Frontal cortex (tissue), 4 donors: ENCODE measurements around the gene PASK. TPM values are rescaled to one million over a fixed set of nuclear protein-coding genes. Genes with fewer than 3 reads are reported as not detected.

Experiments used
- DNase-seq, 2 donors: peaks; one replicate each; pipeline ENCODE4 v3.0.0; 2012; ENCODE audit warnings: low spot score in 2 of 2
- FAIRE-seq: peaks from 2 replicates; lab custom pipeline; 2012; peaks lifted over from hg19 to GRCh38; lab: Jason Lieb, UNC
- total RNA-seq: library from RNA; depleted of rRNA; stranded (reverse); fragments of >200 nt; gene quantifications from one replicate; pipeline ENCODE4 v1.2.3, GENCODE V29; 2014
- donor health status: control.
- donor health status: control.
- donor health status: control.

The PASK gene
- total RNA-seq, 1 donor from 2014 or later, result 15.1 TPM

DNA sequence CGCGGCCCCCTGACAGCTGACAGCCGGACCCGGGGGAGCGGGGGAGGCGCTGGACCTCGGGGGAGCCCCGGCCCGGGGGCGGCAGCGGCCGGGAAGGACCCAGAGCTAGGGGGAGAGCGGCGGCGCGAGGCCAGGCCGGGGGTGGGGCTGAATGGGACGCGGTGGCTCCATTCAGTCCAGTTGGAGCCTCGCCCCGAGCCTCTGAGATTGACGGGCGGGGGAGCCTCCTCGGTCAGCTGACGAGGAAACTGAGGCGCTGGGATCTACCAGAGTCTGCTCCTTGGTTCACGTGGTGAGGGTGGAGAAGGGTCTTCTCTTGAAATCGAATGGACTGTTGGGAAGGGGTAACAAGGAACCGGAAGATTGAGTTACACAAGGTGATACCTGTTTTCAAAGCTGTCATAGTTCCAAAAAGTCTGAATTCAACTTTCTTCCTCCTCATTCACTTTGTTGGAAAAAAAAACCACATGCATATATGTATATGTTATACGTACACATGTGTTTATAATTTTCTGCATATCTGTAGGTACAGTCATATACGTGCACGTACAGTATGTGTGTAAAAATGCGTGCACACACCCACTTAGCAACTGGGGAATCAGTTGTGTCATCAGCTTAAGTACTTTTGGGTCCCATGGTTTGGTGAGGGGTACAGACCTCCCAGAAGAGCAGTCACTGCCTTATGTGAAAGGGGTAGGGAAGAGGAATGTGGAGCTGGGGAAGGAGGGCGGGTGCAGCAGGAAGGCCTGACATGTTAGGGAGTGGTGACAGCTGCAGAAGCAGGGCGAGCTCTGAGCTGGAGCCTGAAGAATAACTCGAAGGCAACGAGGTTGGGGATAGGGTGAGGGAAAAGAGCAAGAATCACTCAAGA, 1.6 kb upstream of the PASK start:
- FAIRE-seq (no peak), DNase-seq (no peak)

DNA sequence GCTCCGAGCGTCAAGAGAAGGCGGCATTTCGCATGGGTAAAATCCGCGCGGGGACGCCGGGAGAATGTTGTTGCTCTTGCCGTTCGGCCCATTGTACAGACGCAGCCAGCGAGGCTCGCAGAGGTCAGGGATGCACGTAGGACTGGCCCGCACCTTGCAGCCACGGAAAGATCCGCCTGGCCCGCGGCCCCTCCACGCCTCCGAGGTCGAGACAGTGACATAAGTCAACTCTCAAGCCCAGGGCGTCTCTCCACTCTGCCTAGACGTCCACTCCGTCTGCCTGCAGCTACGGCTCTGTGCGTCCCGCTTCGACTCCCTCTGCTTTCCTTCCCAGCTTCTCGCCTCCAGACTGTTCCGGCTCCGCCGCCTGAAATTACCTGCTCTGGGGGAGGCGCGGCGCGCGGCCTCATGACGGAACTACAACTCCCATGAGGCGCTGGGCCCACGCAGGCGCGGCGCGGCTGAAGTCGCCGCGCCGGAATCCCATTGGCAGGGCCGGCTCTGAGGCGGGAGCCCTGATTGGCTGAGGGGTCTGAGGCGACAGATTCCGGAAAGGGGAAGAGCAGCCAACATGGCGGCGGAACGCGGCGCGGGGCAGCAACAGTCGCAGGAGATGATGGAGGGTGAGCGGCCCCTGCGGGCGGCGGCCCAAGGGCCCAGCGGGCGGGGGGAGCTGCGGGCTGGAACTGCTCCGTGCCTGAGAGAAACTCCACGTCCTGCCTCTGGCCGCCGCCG, 820 bp upstream of the PASK start, which contains the start of gene PPP1R7:
Gene PPP1R7, plus strand, starts transcription at position 543 of the 735 bp plus-strand sequence. Its CDS starts 29 bp downstream, at position 572.
- peak; percentile 98 to 99 for DNase-seq
- FAIRE-seq, result no peak

DNA sequence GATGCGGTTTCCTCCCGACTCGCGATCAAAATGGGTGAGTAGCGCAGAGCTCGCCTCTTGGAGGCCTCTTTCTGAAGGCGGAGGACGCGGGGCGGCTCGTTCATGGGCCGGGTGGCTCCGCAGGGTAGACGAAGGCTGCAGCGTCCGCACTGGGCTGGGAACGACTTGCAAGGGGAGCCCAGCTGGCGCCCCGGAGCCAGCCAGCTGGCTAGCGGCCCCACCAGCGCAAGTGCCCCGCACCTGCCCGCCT, 328 bp upstream of the PASK start:
- DNase-seq (no peak), FAIRE-seq (no peak)

DNA sequence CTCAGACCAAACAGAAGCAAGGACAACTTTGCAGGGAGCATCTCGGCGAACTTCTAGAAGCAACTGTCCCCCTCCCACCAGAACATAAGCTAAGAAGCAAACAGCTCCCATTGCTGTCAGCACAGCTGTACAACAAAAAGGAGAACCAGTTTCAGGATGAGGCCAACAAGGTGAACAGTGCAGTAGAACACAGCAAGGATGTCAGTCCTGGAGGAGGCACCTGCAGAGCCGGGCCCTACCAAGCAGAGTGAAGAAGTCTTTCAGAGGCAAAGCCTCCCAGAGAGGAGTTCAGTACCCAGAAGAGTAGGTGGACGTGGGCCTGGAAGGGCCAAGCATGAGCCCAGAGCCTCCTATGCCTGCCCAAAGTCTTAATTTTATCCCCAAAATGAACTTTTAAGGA, 1.0 kb downstream of the PASK start:
- FAIRE-seq (no peak), DNase-seq (no peak)

DNA sequence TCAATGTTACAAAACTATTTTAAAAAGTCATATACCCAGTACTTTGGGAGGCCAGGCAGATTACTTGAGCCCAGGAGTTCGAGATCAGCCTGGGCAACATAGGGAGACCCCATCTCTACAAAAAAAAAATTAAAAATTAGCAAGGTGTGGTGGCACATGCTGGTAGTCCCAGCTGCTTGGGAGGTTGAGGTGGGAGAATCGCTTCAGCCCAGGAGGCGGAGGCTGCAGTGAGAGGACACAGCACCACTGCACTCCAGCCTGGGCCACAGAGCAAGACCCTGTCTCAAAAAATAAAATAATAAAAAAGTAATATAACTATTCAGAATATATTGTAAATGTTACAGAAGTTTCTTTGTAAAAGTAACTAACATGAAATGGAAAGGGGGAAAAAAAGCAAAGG, 1.9 kb downstream of the PASK start:
- FAIRE-seq, result no peak

DNA sequence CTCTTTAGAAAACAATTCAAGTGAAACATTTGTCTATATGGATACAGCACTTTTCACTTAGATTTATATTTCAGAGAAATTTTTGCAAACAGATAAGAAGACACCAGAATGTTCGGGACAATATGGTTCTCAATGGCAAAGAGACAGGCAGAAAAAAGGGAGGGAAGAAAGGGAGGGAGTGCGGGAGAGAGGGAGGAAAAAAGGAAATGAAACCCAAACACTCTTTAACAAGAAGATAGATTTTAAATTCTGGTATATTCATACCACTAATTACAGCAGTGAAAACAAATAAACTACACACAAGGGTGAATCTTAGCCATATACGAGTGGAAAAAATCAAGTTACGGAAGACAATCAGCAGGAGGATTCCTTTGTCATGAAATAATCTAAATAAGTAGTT, 3.0 kb downstream of the PASK start:
- FAIRE-seq, result no peak
- DNase-seq, result no peak

More for the DNA sequence above, 1.9 kb downstream of the PASK start:
- no peak for DNase-seq

DNA sequence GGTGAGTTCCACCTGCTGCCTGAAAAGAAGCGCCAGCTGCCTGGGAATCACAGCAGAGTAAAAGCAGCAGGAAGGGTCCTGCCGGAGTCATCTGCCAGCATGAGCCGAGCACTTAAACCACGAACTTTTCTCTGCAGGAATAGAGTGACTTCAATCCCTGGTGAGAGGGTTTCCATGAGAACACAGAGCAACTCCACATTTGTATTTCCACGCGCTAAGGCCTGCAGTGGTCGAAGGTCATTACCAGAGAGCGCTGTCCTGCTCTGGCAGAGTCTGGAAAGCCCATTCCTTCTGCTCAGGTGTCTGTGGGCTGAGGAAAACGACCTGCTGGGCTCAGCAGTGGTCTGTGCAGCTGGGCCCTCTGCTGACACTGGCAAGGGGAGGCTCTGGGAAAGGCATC, 6.7 kb downstream of the PASK start:
- no peak for FAIRE-seq
- no peak for DNase-seq

DNA sequence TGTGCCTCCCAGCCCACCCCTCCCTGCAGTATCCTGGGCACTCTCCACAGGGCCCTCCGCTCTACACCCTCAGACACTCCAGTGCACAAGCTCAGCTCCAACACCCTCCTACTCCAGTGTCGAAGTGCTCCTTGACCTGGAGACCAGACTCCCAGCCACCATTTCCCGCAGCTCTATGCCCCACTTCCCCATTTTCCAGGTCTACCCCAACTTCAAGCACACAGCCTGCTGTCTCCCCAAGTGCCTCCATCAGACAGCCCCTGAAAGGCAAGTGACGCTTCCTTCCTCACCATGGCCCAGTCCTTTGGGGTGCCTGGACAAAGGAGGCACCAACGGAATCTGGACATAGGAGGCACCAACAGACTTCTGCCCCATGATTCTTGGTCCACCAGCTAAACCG, 7.2 kb downstream of the PASK start:
- no peak for DNase-seq
- no peak for FAIRE-seq

DNA sequence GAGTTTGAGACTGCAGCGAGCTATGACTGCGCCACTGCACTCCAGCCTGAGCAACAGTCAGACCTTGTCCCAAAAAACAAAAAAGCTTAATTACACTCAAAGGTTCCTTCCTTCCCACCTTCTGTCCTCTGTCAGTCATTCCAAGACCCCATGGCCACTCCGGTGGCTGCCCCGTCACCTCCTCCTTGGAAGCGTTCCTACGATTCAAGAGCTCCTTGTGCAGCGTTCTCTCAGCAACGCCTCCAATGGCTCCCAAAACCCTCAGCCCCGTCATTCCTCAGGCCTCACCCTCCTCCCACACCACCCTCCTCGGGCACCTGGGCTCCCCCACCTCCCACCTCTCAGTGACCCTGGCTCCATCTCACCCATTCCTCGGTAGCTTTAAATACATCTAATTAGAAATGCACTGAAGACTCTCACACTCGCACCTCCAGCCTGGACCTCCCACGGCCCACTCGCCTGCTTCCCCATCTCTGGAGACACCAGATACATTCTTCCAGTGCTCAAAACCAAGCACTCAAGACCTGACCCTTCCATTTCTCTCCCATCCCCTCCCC, 8.0 kb downstream of the PASK start:
- FAIRE-seq (no peak), DNase-seq (no peak)

DNA sequence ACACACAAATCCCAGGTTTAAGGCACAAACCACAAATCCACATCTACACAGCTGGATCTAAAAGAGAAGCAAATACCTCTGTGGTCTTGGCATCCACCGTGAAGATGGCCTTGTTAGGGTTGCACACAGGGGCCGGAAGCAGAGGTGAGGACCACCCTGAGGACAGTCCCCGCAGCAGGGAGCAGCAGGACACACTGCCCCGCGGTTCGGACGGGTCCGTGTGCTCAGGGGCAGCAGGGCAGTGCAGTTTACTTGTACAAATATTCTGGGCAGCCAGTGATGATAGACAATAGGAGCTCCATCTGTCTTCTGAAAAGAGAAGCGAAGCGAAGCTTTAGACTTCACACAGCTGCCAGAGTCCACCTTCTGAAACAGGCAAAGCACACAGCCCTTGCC, 8.8 kb downstream of the PASK start:
- FAIRE-seq (no peak), DNase-seq (no peak)

DNA sequence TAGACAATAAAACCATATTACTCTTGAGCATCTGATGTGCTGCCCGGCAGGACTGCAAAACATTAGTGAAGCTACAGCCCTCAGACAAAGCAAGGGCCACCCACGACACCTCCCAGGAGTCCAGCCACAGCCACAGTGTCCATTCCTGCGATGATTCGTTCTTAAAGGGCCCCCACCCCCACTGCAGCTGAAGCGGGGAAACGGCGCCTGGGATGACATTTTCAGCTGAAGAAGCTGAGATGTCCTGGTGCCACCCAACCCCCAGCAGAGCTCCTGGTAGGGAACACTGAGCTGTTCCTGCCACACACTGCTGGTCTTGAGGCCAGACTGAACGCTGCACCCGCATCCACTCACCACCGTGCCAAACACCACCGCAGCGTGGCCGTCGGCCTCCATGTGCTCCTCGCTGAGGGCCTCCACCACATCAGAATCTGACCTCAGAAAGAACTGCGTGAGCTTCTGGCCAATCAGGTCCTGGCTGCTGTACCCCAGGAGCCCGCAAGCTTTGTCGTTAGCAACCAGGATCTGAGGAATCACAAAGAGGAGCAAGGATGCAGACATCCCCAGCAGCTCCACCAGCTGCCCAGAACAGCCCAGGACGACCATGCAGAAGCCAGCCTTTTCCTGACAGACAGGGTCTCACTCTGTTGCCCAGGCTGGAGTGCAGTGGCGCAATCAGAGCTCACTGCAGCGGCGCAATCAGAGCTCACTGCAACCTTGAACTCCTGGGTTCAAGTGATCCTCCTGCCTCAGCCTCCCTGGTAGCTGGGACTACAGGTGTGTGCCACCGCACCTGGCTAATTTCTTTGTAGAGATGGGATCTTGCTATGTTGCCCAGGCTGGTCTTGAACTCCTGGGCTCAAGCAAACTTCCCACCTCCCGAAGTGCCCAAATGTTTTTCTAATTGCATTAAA, 9.5 kb downstream of the PASK start:
- FAIRE-seq (no peak), DNase-seq (no peak)

DNA sequence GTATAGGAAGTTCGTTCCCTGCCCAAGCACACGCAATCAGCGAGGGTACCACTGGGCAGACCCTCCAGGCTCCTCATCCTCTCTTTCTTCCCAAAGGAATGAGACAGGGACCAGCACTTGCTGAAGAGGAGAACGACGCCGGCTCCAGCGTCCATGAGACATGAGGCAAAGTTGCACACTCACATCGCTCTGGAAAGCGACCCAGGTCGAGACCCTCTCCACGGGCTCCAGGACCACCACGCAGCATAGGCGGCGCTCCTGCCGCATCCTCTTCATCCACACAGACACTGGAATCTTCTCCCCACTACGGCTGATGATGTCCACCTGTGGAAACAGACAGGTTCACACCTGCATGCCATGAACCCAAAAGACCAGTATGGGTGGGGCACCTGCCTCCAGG, 10.8 kb downstream of the PASK start:
- DNase-seq, result no peak
- no peak for FAIRE-seq

DNA sequence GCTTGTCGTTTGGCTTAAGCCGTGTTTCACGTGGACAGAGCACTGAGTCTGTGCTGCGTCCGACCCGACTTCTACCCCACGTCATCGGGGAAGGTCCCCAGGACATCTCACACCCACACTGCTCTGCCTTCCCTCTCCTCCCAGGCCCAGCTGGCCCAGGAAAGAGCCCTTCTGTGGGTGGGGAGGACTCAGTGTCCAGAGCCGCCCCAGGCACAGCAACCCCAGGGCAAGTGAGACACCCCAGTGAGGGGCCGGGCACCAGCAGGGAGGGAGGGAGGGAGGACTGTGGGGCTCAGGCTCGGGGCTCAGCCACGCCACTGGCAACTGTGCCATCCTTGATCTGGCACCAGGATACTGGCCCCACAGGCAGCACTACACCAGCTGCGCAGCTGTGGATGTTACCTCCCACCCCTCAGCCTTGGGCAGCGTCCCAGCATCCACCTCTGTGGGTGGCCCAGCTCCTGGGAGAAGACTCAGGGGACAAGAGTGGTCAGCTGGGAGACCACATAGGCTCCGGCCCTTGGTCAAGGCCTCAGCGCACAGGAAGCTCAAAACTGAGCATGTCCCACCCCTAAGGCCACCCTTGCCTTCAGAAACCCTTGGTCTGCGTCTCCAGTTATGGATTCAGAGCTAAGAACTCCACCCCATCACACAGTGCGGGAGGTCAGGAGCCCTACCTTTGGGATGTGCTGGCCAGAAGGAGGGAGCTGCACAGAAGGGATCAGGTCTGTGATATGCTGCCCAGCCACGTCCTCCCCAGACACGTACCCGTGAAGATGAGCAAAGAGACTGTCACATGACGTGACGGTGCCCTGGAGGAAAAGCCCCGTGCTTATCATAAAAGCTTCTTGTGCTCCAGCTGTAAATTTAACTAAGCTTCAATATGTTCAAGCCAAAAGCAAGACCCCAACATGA, 11.7 kb downstream of the PASK start:
- FAIRE-seq, result no peak

DNA sequence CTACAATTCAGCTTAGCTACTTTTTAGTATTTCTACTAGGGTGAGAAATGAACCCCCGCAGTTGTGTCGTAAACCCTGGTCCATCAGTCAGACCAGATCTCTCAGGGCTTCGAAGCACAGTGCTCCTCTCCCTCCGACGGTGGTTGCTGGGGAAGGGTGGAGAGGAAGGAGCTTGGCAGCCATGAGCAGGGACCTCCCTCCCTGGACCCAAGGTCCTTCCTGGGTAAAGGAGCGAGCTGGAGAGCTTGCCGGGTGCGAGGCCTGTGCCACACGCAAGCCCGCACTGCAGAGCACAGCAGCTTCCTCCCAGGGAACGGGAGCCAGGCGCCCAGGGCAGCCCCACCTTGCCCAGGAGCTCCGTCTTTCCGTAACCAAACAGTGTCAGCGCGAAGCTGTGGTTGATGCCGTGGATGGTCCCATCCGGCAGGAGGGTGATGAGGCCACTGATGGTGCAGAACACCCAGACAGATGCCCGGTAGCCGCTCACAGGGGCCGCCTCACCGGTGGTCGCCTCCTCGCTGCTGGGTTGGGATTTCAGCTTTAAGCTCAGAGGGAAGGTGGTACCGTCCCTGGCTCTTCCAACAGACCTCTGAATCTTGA, 12.5 kb downstream of the PASK start:
- DNase-seq (no peak), FAIRE-seq (no peak)

More for the DNA sequence above, 11.7 kb downstream of the PASK start:
- no peak for DNase-seq

DNA sequence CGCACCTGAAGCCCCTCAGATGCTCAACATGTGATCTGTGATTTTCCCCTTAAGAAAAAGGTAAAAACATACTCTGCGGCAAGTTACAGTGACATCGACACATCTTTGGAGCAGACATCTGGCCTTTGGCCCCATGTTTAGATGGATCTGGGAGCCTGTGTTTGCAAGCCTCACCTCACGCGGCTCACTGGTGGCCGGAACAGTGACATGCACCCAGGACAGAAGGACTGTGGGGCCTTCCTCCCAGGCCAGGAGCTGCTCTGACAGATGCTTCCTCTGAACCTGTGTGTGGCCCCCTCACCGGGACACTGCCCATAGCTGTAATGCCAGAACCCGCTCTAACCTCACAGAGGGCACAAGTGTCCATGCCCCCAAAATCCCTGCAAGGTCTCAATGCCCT, 13.1 kb downstream of the PASK start:
- DNase-seq, result no peak
- FAIRE-seq, result no peak

DNA sequence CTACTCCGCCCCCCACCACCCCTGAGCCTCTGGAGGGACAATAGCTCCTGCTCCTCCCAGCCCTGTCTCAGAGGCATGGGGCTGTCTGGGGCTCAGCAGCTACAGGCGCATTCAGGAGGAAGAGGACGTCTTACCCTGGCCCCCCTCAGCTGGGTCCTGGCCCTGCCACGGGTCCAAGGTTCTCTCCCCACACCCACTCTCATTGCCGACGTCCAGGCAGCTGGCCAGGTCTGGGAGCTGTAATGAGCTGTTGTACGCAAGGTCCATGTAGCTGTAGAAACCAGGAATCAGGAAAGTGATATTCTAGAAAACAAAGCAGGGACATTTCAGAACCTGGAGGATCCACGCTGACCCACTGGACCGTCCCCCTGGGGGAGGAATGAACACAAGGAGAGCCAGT, 13.5 kb downstream of the PASK start:
- no peak for FAIRE-seq
- no peak for DNase-seq

DNA sequence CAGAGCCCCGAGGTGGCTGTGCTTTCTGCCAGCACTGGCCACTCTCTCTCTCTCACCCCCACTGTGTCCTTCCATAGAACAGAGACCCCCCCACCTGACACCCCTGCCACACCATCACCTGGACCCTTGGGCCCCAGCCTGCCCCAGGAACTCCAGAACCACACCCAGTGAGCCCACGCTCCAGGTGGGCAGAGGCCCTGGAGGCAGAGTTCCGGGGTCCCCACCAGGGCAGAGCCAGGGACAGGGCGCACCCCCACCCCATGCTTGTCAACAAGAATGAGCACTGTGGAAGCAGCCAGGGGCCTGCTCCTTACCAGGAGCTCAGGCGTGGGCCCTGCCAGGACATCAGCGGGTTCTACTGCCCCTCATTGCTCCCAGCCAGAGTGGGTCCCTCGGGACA, 14.6 kb downstream of the PASK start:
- no peak for FAIRE-seq
- DNase-seq, result no peak

DNA sequence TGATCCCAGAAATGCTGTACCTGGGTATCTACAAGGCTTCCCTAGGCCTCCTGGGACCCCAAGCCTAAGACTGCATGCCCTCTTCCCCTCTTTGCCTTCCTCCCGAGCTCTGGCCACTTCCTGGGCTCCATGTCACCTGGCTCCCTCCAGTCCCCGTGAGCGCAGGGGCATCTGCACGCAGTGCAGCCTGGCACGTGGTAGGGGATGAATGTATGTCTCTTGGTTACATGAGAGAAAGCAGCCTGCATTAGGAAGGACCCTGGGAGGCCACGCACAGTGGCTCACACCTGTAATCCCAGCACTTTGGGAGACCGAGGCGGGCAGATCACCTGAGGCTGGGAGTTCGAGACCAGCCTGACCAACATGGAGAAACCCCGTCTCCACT, 15.8 kb downstream of the PASK start:
- DNase-seq (no peak), FAIRE-seq (no peak)
